ENCODE measurements around the gene IL1RN.

DNA sequence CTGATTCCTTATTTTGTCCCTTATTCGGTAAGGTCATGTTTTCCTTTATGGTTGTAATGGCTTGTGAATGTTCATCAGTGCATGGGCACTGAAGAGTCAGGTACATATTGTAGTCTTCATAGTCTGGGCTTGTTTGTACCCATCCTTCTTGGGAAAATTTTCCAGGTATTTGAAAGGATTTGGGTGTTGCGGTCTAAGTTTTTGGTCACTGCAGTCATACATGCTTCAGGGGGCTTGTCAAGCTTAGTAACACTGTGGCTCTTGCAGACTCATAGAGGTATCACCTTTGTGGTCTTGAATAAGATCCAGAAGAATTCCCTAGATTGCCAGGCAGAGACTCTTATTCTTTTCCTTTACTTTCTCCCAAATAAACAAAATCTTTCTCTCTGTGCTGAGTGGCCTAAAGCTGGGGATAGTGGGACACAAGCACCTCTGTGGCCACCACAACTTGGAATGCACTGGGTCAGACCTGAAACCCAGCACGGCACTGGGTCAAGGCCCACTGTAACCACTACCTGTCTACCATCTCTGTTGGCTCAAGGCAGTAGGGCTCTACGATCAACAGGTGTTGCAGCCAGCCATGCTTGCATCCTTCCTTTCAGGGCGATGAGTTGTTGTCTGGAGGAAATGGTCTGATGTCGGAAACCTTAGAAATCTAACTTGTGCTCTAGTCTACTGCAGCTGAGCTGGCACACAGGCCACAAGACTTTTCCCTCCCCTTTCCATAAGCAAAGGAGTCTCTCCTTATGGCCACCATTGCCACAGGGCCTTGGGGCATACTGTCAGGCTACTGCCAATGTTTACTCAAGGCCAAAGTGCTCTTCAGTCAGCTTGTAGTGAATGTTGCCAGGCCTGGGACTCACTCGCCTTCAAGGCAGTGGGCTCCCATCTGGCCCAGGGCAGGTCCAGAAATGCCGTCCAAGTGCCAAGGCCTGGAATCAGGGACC lies 21.5 kb downstream of the IL1RN start:
- TF ChIP-seq, protein P1, sequence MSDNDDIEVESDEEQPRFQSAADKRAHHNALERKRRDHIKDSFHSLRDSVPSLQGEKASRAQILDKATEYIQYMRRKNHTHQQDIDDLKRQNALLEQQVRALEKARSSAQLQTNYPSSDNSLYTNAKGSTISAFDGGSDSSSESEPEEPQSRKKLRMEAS (IDR thresholded peaks at IDR 0.05; ENCODE audit: low read depth) = no peak
- TF ChIP-seq NRF1 (IDR thresholded peaks at IDR 0.05; ENCODE audit: low read depth, low read length) (no peak), FOXM1 (IDR thresholded peaks at IDR 0.05; ENCODE audit: low read depth) (no peak), RCOR1 (IDR thresholded peaks at IDR 0.05; ENCODE audit: low read length) (no peak), TAF1 (IDR thresholded peaks at IDR 0.05; ENCODE audit: borderline replicate concordance, low read depth, low read length) (no peak)
- TF ChIP-seq, protein P2, sequence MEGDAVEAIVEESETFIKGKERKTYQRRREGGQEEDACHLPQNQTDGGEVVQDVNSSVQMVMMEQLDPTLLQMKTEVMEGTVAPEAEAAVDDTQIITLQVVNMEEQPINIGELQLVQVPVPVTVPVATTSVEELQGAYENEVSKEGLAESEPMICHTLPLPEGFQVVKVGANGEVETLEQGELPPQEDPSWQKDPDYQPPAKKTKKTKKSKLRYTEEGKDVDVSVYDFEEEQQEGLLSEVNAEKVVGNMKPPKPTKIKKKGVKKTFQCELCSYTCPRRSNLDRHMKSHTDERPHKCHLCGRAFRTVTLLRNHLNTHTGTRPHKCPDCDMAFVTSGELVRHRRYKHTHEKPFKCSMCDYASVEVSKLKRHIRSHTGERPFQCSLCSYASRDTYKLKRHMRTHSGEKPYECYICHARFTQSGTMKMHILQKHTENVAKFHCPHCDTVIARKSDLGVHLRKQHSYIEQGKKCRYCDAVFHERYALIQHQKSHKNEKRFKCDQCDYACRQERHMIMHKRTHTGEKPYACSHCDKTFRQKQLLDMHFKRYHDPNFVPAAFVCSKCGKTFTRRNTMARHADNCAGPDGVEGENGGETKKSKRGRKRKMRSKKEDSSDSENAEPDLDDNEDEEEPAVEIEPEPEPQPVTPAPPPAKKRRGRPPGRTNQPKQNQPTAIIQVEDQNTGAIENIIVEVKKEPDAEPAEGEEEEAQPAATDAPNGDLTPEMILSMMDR (IDR thresholded peaks at IDR 0.05) = no peak

Measured in SK-N-SH (cell line).